Left kidney (tissue), 2 donors: ENCODE data around the gene IGSF3. TPM values are rescaled to one million over a fixed set of nuclear protein-coding genes. Genes with fewer than 3 reads are reported as not detected.

ENCODE experiments used
- DNase-seq: peaks from one replicate; pipeline ENCODE4 v3.0.0-alpha.2; 2013
- polyA plus RNA-seq: library from polyadenylated mRNA; unstranded; fragments of 120-200 nt; gene quantifications from one replicate; pipeline ENCODE4 v1.2.1, GENCODE V29; 2013; ENCODE audit not compliant: insufficient read length

The IGSF3 gene
- polyA plus RNA-seq, 1 donor: 29.5 TPM

DNA sequence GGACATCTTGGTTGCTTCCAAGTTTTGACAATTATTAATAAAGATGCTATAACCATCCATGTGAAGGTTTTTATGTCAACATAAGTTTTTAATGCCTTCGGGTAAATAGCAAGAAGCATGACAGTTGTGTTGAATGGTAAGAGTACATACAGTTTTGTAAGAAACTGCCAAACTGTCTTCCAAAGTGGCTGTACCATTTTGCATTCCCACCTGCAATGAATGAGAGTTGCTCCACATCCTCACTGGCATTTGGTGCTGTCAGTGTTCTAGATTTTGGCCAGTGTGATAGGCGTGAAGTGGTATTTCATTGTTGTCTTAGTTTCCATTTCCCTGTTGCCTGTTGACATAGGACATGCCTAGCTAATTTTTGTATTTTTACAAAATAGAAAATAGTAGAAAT lies 142.1 kb downstream of the IGSF3 start:
- DNase-seq: no peak

Other genes starting within 250 kb of the IGSF3 start
- gene CD58, start 96.7 kb downstream of the IGSF3 start, polyA plus RNA-seq: 19.5 TPM
- gene CD2, start 86.7 kb upstream of the IGSF3 start, polyA plus RNA-seq: 0.08 TPM
- 56.6 TPM for gene PTGFRN, start 242.2 kb upstream of the IGSF3 start, polyA plus RNA-seq